OCI-LY7 (cell line): ENCODE results near the gene LINGO4.

Experiments used
- EZH2phosphoT487 ChIP-seq: fragments of 200-600 bp; sonication (generic); IDR thresholded peaks from 2 replicates; pipeline ENCODE4 v1.6.1; 2018; ENCODE audit warnings: low read depth, borderline replicate concordance, mild to moderate bottlenecking, mixed run types, antibody characterized with exemption, low read length, moderate library complexity, mixed read lengths
- TF ChIP-seq, protein P1 (sequence below): fragments of 200-600 bp; sonication (generic); conservative IDR thresholded peaks from 2 replicates; pipeline ENCODE4 v1.5.1; 2014; ENCODE audit warnings: mild to moderate bottlenecking, antibody characterized with exemption, low read length, moderate library complexity, mixed read lengths

GRCh38 chr1:151763990-151764389 lies 41.2 kb downstream of the LINGO4 start:
- TF ChIP-seq, protein P1, sequence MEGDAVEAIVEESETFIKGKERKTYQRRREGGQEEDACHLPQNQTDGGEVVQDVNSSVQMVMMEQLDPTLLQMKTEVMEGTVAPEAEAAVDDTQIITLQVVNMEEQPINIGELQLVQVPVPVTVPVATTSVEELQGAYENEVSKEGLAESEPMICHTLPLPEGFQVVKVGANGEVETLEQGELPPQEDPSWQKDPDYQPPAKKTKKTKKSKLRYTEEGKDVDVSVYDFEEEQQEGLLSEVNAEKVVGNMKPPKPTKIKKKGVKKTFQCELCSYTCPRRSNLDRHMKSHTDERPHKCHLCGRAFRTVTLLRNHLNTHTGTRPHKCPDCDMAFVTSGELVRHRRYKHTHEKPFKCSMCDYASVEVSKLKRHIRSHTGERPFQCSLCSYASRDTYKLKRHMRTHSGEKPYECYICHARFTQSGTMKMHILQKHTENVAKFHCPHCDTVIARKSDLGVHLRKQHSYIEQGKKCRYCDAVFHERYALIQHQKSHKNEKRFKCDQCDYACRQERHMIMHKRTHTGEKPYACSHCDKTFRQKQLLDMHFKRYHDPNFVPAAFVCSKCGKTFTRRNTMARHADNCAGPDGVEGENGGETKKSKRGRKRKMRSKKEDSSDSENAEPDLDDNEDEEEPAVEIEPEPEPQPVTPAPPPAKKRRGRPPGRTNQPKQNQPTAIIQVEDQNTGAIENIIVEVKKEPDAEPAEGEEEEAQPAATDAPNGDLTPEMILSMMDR: no peak
- no peak for TF ChIP-seq EZH2phosphoT487
